Hepatocyte (in vitro differentiated cells): Measurements from ENCODE around the gene MCOLN3. TPM values are rescaled to one million over a fixed set of nuclear protein-coding genes. Genes with fewer than 3 reads are reported as not detected.

Source experiments
- DNase-seq: peaks from one replicate; pipeline ENCODE4 v3.0.0-alpha.2; 2016; ENCODE audit warnings: low spot score
- H2AFZ ChIP-seq: fragments of 200-600 bp; sonication (generic); 2 replicates; pipeline ENCODE4 v1.6.0; 2016; ENCODE audit warnings: antibody characterized with exemption, mild to moderate bottlenecking
- H3K27ac ChIP-seq: fragments of 200-600 bp; sonication (generic); 2 replicates; pipeline ENCODE4 v1.5.1; 2016; ENCODE audit warnings: mild to moderate bottlenecking
- H3K27me3 ChIP-seq: fragments of 200-600 bp; sonication (generic); 2 replicates; pipeline ENCODE4 v1.6.1; 2016
- H3K36me3 ChIP-seq: fragments of 200-600 bp; sonication (generic); replicated peaks from 2 replicates; pipeline ENCODE4 v1.5.1; 2016; ENCODE audit warnings: low read depth; ENCODE audit not compliant: insufficient read depth
- H3K4me1 ChIP-seq: fragments of 200-600 bp; sonication (generic); 2 replicates; pipeline ENCODE4 v1.5.1; 2016; ENCODE audit warnings: mild to moderate bottlenecking, moderate library complexity; ENCODE audit not compliant: insufficient read depth
- H3K4me2 ChIP-seq: fragments of 200-600 bp; sonication (generic); 2 replicates; pipeline ENCODE4 v1.6.0; 2016
- H3K4me3 ChIP-seq: fragments of 200-600 bp; sonication (generic); 2 replicates; pipeline ENCODE4 v1.5.1; 2016; ENCODE audit warnings: mild to moderate bottlenecking
- H3K79me2 ChIP-seq: fragments of 200-600 bp; sonication (generic); 2 replicates; pipeline ENCODE4 v1.6.0; 2017; ENCODE audit warnings: mild to moderate bottlenecking
- H3K9me2 ChIP-seq: fragments of 200-600 bp; sonication (generic); replicated peaks from 2 replicates; pipeline ENCODE4 v1.6.0; 2017; ENCODE audit warnings: mild to moderate bottlenecking; ENCODE audit not compliant: insufficient read depth
- H3K9me3 ChIP-seq: fragments of 200-600 bp; sonication (generic); 2 replicates; pipeline ENCODE4 v1.5.1; 2016; ENCODE audit warnings: low read depth, mild to moderate bottlenecking
- H4K20me1 ChIP-seq: fragments of 200-600 bp; sonication (generic); 2 replicates; pipeline ENCODE4 v1.6.0; 2016; ENCODE audit warnings: mild to moderate bottlenecking; ENCODE audit not compliant: insufficient read depth, poor library complexity, severe bottlenecking
- EZH2 ChIP-seq: fragments of 200-600 bp; sonication (generic); IDR thresholded peaks from 2 replicates; pipeline ENCODE4 v1.6.1; 2016; ENCODE audit warnings: antibody characterized with exemption, mild to moderate bottlenecking, borderline replicate concordance
- EZH2phosphoT487 ChIP-seq: fragments of 200-600 bp; sonication (generic); IDR thresholded peaks from one replicate; pipeline ENCODE4 v1.6.1; 2018; ENCODE audit warnings: antibody characterized with exemption, mild to moderate bottlenecking, low read depth, moderate library complexity; ENCODE audit not compliant: unreplicated experiment, severe bottlenecking
- WGBS: methylation state at CpG from one replicate; pipeline ENCODE4 v1.1.6; 2016; ENCODE audit warnings: low lambda C conversion rate; ENCODE audit errors: missing lambda C conversion rate; 5-methylcytosine and 5-hydroxymethylcytosine counted together
- polyA plus RNA-seq: library from polyadenylated mRNA; unstranded; fragments of >200 nt; fragmentation: Nextera tagmentation; extraction: Ambion mirVana; gene quantifications from 2 replicates; pipeline ENCODE4 v1.2.1, GENCODE V29; 2016
- total RNA-seq: library from RNA; depleted of rRNA; stranded (reverse); fragments of >200 nt; gene quantifications from 2 replicates; pipeline ENCODE4 v1.2.3, GENCODE V29; 2014
- TF ChIP-seq, protein P1 (sequence below): fragments of 200-600 bp; sonication (generic); IDR thresholded peaks from 2 replicates; pipeline ENCODE4 v1.5.1; 2016; ENCODE audit warnings: antibody characterized with exemption, mild to moderate bottlenecking; ENCODE audit not compliant: poor library complexity

The MCOLN3 gene
- total and polyA plus RNA-seq, 2 experiments from 2014 or later = 13.9 to 16.4 TPM

DNA sequence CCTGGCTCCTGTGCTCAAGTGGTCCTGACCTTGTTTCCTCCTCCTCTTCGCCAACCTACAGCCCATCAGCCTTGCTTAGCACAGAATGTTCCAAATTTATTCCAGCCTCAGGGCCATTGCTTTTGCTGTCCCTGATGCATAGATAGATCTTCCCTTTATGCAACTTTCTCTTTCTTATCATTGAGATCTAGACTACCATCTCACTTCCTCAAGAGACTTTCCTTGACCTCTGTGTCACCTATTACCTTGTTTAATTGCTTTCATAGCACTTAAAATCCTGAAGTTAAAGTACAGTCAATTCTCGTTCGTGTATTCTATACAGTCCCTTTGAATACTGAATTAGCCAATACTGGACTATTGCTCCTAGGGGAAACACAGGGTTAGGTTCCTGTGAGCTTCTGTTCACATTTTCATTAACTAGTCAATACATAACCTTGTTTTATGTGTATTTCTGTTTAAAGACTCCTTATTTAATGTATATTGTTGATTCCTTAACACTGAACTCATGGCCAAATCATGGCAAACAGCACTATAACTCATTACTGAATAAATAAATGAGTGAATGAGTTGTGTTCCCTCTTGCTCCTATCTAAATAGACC lies 26.2 kb upstream of the MCOLN3 start:
- TF ChIP-seq EZH2phosphoT487 (no peak), EZH2 (no peak)
- TF ChIP-seq, protein P1, sequence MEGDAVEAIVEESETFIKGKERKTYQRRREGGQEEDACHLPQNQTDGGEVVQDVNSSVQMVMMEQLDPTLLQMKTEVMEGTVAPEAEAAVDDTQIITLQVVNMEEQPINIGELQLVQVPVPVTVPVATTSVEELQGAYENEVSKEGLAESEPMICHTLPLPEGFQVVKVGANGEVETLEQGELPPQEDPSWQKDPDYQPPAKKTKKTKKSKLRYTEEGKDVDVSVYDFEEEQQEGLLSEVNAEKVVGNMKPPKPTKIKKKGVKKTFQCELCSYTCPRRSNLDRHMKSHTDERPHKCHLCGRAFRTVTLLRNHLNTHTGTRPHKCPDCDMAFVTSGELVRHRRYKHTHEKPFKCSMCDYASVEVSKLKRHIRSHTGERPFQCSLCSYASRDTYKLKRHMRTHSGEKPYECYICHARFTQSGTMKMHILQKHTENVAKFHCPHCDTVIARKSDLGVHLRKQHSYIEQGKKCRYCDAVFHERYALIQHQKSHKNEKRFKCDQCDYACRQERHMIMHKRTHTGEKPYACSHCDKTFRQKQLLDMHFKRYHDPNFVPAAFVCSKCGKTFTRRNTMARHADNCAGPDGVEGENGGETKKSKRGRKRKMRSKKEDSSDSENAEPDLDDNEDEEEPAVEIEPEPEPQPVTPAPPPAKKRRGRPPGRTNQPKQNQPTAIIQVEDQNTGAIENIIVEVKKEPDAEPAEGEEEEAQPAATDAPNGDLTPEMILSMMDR = no peak
- H3K4me1 ChIP-seq = no peaks in the 10 kb centered on the region
- no peaks in the 10 kb centered on the region for H3K9me3 ChIP-seq
- no peak overlapping the region for H3K27ac ChIP-seq
- H3K4me3 ChIP-seq = no peak overlapping the region
- no peak overlapping the region for H2AFZ ChIP-seq
- 95% methylated on average over 3 of the region's 3 CpGs for WGBS
- H3K27me3 ChIP-seq = no peaks in the 10 kb centered on the region
- H3K79me2 ChIP-seq = no peaks in the 10 kb centered on the region
- H3K4me2 ChIP-seq = no peak overlapping the region
- no peaks in the 10 kb centered on the region for H3K36me3 ChIP-seq
- no peaks in the 10 kb centered on the region for H4K20me1 ChIP-seq
- no peaks in the 10 kb centered on the region for H3K9me2 ChIP-seq
- no peak for DNase-seq

DNA sequence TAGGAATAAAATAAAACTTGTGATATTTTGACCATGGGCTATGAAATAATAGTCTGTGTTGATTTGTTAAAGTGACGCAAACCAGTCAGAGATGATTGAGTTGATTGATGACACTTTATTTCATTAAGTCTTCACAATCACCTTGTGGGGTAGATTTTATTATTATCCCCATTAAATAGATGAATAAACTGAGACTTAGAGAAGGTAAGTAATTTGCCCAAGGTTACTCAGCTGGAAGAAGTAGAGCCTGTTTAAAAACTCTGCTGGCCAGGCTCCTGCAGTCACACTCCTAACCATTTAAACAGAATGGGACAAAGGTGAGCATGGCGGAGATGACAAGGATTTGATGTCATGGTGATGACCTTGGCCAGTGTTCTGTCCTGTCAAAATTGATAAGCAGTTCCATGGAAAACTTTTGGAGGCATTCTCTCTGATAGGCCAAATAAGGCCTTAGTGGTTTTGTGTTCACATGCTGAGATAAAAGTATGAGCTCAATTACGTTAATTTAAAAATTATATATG lies 22.7 kb upstream of the MCOLN3 start:
- no peaks in the 10 kb centered on the region for H3K4me1 ChIP-seq
- H4K20me1 ChIP-seq = no peaks in the 10 kb centered on the region
- H3K27ac ChIP-seq = no peak overlapping the region
- no peaks in the 10 kb centered on the region for H3K27me3 ChIP-seq
- DNase-seq = no peak
- no peaks in the 10 kb centered on the region for H3K9me2 ChIP-seq
- no peaks in the 10 kb centered on the region for H3K9me3 ChIP-seq
- no peaks in the 10 kb centered on the region for H3K36me3 ChIP-seq
- H3K4me2 ChIP-seq = no peak overlapping the region
- no peak overlapping the region for H2AFZ ChIP-seq
- WGBS = 90% methylated on average over 3 of the region's 3 CpGs
- TF ChIP-seq, protein P1 = no peak
- TF ChIP-seq EZH2 = no peak
- no peaks in the 10 kb centered on the region for H3K79me2 ChIP-seq
- no peak overlapping the region for H3K4me3 ChIP-seq

DNA sequence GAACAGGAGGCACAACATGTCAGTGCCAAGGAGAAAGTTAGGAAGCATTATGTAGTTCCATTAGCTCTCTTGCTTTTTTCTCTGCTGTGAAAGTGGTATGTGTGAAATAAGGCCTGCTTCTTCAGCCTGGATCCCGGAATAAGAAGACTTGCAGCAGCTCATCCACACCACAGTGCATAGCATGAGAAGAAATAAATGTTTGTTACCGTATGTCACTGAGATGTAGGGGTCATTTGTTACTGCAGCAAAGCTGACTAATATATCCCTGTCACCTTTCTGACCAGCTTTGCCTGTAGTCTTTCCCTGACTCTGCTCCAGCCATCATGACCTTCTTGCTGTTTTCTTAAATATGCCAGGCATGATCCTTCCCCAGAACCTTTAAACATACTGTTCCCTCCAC lies 20.5 kb upstream of the MCOLN3 start:
- 95% methylated on average over 2 of the region's 2 CpGs for WGBS
- no peaks in the 10 kb centered on the region for H3K36me3 ChIP-seq
- no peak overlapping the region for H3K27ac ChIP-seq
- no peak for TF ChIP-seq EZH2
- TF ChIP-seq, protein P1 = no peak
- TF ChIP-seq EZH2phosphoT487 = no peak
- no peaks in the 10 kb centered on the region for H4K20me1 ChIP-seq
- no peaks in the 10 kb centered on the region for H3K79me2 ChIP-seq
- H3K4me2 ChIP-seq = no peak overlapping the region
- no peaks in the 10 kb centered on the region for H3K9me3 ChIP-seq
- H3K9me2 ChIP-seq = no peaks in the 10 kb centered on the region
- H3K4me1 ChIP-seq = no peaks in the 10 kb centered on the region
- DNase-seq = no peak
- H2AFZ ChIP-seq = no peak overlapping the region
- H3K4me3 ChIP-seq = no peak overlapping the region
- no peaks in the 10 kb centered on the region for H3K27me3 ChIP-seq

DNA sequence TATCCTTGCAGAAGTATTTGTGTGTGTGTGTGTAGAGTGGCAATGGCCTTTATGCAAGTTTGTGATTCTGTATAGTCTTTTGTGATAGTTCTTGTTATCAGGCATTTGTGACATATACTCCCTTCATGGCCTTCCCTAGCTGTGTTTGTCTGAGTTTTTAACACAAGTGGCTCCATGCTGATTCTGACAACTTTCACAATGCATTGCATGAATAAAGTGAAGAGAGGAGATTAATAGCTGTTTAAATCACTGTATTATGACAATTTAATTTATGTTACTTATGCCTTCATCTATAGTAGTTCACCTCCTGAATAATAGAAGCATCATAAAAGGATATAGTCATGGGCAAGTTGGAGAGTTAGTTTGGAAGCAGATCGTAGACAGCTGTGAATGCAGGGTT lies 17.2 kb upstream of the MCOLN3 start:
- no peaks in the 10 kb centered on the region for H3K4me1 ChIP-seq
- no peaks in the 10 kb centered on the region for H3K36me3 ChIP-seq
- DNase-seq = no peak
- H3K4me2 ChIP-seq = no peak overlapping the region
- no peaks in the 10 kb centered on the region for H3K9me3 ChIP-seq
- no peak overlapping the region for H3K27ac ChIP-seq
- no peaks in the 10 kb centered on the region for H3K9me2 ChIP-seq
- H2AFZ ChIP-seq = no peak overlapping the region
- H4K20me1 ChIP-seq = no peaks in the 10 kb centered on the region
- WGBS = 77% methylated on average over 1 of the region's 1 CpG
- TF ChIP-seq EZH2phosphoT487 = no peak
- TF ChIP-seq EZH2 = no peak
- TF ChIP-seq, protein P1 = no peak
- H3K79me2 ChIP-seq = no peaks in the 10 kb centered on the region
- no peak overlapping the region for H3K4me3 ChIP-seq
- H3K27me3 ChIP-seq = no peaks in the 10 kb centered on the region
